Measurements from ENCODE around the gene GP5. TPM values are rescaled to one million over a fixed set of nuclear protein-coding genes. Genes with fewer than 3 reads are reported as not detected.
A peak's percentile ranks its signal among the peaks of the same experiment; 100 is the strongest.

Gene GP5
- total RNA-seq, 3 donors from 2014 or later (not counting 1 experiment from before 2014, with no cell fraction given): 0.63 to 0.88 (median 0.80) TPM

- Mint-ChIP-seq H3K4me3 (peak overlapping the region; percentile 74), H3K27me3 (ENCODE audit: low read depth in 2 of 2) (peaks cover 4 to 10% of the 10 kb centered on the region in 2 donors), H3K36me3 (no peaks in the 10 kb centered on the region), H3K4me1 (peaks cover 36 to 44% of the 10 kb centered on the region in 2 donors), H3K9me3 (no peaks in the 10 kb centered on the region), H3K27ac (no peak overlapping the region)
- TF ChIP-seq CTCF (IDR thresholded peaks at IDR 0.05): no peak
- H3K4me1 ChIP-seq (ENCODE audit: control insufficient read depth, insufficient read depth, low read length): peaks cover 18% of the 10 kb centered on the region
- H3K27me3 ChIP-seq (ENCODE audit: control insufficient read depth, insufficient read depth, low read length): peaks cover 3% of the 10 kb centered on the region
- ATAC-seq (peak in 2 of 3 donors; percentile 7 to 34), DNase-seq (peak in 1 of 2 donors; percentile 78)
- no peaks in the 10 kb centered on the region for H3K9me3 ChIP-seq (ENCODE audit: control insufficient read depth, insufficient read depth, low read length)
- 40% methylated on average over 26 of the region's 26 CpGs for WGBS (ENCODE audit: insufficient coverage)
- H3K27ac ChIP-seq (ENCODE audit: low read length): no peak overlapping the region
- intact Hi-C loops (cut with micrococcal nuclease): no loop called here
- H3K36me3 ChIP-seq (ENCODE audit: control insufficient read depth, insufficient read depth, low read length): no peaks in the 10 kb centered on the region
- H3K4me3 ChIP-seq (ENCODE audit: low read length): no peak overlapping the region
Measured at GRCh38 chr3:194395778-194396538, 3.1 kb downstream of the GP5 start.

DNA sequence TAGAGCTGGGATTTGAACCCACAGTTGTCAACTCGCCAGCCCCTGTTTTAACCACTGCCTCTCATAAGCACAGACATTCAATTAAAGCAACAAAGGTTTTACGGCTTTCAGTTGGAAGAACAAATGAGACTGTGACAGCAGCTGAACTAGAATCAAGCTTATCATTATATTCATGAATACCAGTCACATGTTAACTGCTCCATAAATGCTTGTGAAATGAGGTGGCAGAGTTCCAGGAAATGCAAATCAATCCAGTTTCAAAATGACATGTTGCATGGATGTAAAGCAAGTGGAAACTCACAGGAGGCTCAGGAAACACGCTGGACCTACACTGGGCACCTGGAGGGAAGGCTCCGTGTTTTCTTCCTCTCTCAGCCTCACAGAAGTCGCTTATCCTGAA, 3.9 kb downstream of the GP5 start:
- Mint-ChIP-seq H3K36me3 (no peaks in the 10 kb centered on the region), H3K4me3 (peak overlapping the region; percentile 74), H3K27me3 (ENCODE audit: low read depth in 2 of 2) (peaks cover 11 to 17% of the 10 kb centered on the region in 2 donors), H3K9me3 (no peaks in the 10 kb centered on the region), H3K4me1 (peaks cover 34 to 42% of the 10 kb centered on the region in 2 donors), H3K27ac (no peak overlapping the region)
- ATAC-seq (no peak), DNase-seq (no peak)
- H3K27ac ChIP-seq (ENCODE audit: low read length): no peak overlapping the region
- WGBS (ENCODE audit: insufficient coverage): 88% methylated on average over 5 of the region's 5 CpGs
- peaks cover 18% of the 10 kb centered on the region for H3K4me1 ChIP-seq (ENCODE audit: control insufficient read depth, insufficient read depth, low read length)
- H3K9me3 ChIP-seq (ENCODE audit: control insufficient read depth, insufficient read depth, low read length): no peaks in the 10 kb centered on the region
- H3K4me3 ChIP-seq (ENCODE audit: low read length): no peak overlapping the region
- no peak for TF ChIP-seq CTCF (IDR thresholded peaks at IDR 0.05)
- intact Hi-C loops (cut with micrococcal nuclease): no loop called here
- H3K36me3 ChIP-seq (ENCODE audit: control insufficient read depth, insufficient read depth, low read length): no peaks in the 10 kb centered on the region
- H3K27me3 ChIP-seq (ENCODE audit: control insufficient read depth, insufficient read depth, low read length): peaks cover 3% of the 10 kb centered on the region

GRCh38 chr3:194392576-194392975, 6.5 kb downstream of the GP5 start:
- no peaks in the 10 kb centered on the region for H3K36me3 ChIP-seq (ENCODE audit: control insufficient read depth, insufficient read depth, low read length)
- intact Hi-C loops (cut with micrococcal nuclease): no loop called here
- H3K4me1 ChIP-seq (ENCODE audit: control insufficient read depth, insufficient read depth, low read length): peaks cover 5% of the 10 kb centered on the region
- peaks cover 15 to 21% of the 10 kb centered on the region in 2 donors for H3K27me3 Mint-ChIP-seq (ENCODE audit: low read depth in 2 of 2)
- no peak overlapping the region for H3K27ac ChIP-seq (ENCODE audit: low read length)
- DNase-seq: no peak
- no peak overlapping the region for H3K4me3 Mint-ChIP-seq
- no peak for ATAC-seq
- H3K4me3 ChIP-seq (ENCODE audit: low read length): no peak overlapping the region
- H3K27me3 ChIP-seq (ENCODE audit: control insufficient read depth, insufficient read depth, low read length): peaks cover under 1% of the 10 kb centered on the region
- TF ChIP-seq CTCF (IDR thresholded peaks at IDR 0.05): no peak
- H3K4me1 Mint-ChIP-seq: peaks cover 11 to 21% of the 10 kb centered on the region in 2 donors
- no peak overlapping the region for H3K27ac Mint-ChIP-seq
- no peaks in the 10 kb centered on the region for H3K9me3 Mint-ChIP-seq
- no peaks in the 10 kb centered on the region for H3K9me3 ChIP-seq (ENCODE audit: control insufficient read depth, insufficient read depth, low read length)
- no peaks in the 10 kb centered on the region for H3K36me3 Mint-ChIP-seq
- WGBS (ENCODE audit: insufficient coverage): 97% methylated on average over 7 of the region's 7 CpGs

GRCh38 chr3:194390835-194391234, 8.2 kb downstream of the GP5 start:
- Mint-ChIP-seq H3K4me1 (peaks cover 5% of the 10 kb centered on the region in 2 donors), H3K36me3 (no peaks in the 10 kb centered on the region), H3K9me3 (no peaks in the 10 kb centered on the region), H3K27ac (no peak overlapping the region), H3K27me3 (ENCODE audit: low read depth in 2 of 2) (peaks cover 13 to 21% of the 10 kb centered on the region in 2 donors), H3K4me3 (no peak overlapping the region)
- no peaks in the 10 kb centered on the region for H3K27me3 ChIP-seq (ENCODE audit: control insufficient read depth, insufficient read depth, low read length)
- no peak for DNase-seq
- H3K36me3 ChIP-seq (ENCODE audit: control insufficient read depth, insufficient read depth, low read length): no peaks in the 10 kb centered on the region
- ATAC-seq: no peak
- H3K4me3 ChIP-seq (ENCODE audit: low read length): no peak overlapping the region
- no peaks in the 10 kb centered on the region for H3K4me1 ChIP-seq (ENCODE audit: control insufficient read depth, insufficient read depth, low read length)
- no peaks in the 10 kb centered on the region for H3K9me3 ChIP-seq (ENCODE audit: control insufficient read depth, insufficient read depth, low read length)
- no peak for TF ChIP-seq CTCF (IDR thresholded peaks at IDR 0.05)
- H3K27ac ChIP-seq (ENCODE audit: low read length): no peak overlapping the region
- intact Hi-C loops (cut with micrococcal nuclease): no loop called here

Data from natural killer cell (primary cell).